Lung (tissue), 12 donors: ENCODE results near the gene MYO18A. TPM values are rescaled to one million over a fixed set of nuclear protein-coding genes. Genes with fewer than 3 reads are reported as not detected.
"Not testable (repeated sequence)": the region's sequence is repeated elsewhere in the genome, so short reads cannot be mapped to it uniquely, and the experiment has no call there.

Experiments used
- ATAC-seq: fragments of 200-7000 bp; cut with Tn5 transposase; one replicate; pipeline ENCODE4 v1.9.1; 2020; ENCODE audit warnings: moderate number of reproducible peaks; ENCODE audit not compliant: insufficient read depth, low FRiP score
- DNase-seq, 3 donors: peaks; one replicate each; pipeline ENCODE4 v3.0.0-alpha.2; 2013 to 2017
- H3K27ac ChIP-seq, 2 donors: one replicate each; pipeline ENCODE4 v1.5.1; 2013; ENCODE audit warnings: mild to moderate bottlenecking in 2 of 2, moderate library complexity in 2 of 2, control low read depth in 1 of 2, inconsistent platforms in 1 of 2, low read depth in 1 of 2, low read length in 1 of 2
- H3K27me3 ChIP-seq, 3 donors: one replicate each; pipeline ENCODE4 v1.5.1; 2013; ENCODE audit warnings: low read length in 2 of 3; ENCODE audit not compliant: control insufficient read depth in 3 of 3, insufficient read depth in 3 of 3
- H3K36me3 ChIP-seq, 4 donors: one replicate each; pipeline ENCODE4 v1.5.1; 2013; ENCODE audit warnings: low read length in 4 of 4, mild to moderate bottlenecking in 1 of 4, moderate library complexity in 1 of 4; ENCODE audit not compliant: control insufficient read depth in 4 of 4, insufficient read depth in 4 of 4
- H3K4me1 ChIP-seq, 5 donors: one replicate each; pipeline ENCODE4 v1.5.1; 2013; ENCODE audit warnings: low read length in 5 of 5, mild to moderate bottlenecking in 2 of 5, moderate library complexity in 1 of 5; ENCODE audit not compliant: control insufficient read depth in 5 of 5, insufficient read depth in 5 of 5
- H3K4me3 ChIP-seq: one replicate; pipeline ENCODE4 v1.5.1; 2013; ENCODE audit warnings: mild to moderate bottlenecking, control low read depth, moderate library complexity
- H3K9ac ChIP-seq, 2 donors: one replicate each; pipeline ENCODE4 v1.5.1; 2013; ENCODE audit warnings: low read length in 2 of 2, control low read depth in 1 of 2; ENCODE audit not compliant: insufficient read depth in 1 of 2
- H3K9me3 ChIP-seq, 4 donors: one replicate each; pipeline ENCODE4 v1.5.1; 2013; ENCODE audit warnings: low read length in 3 of 4, mild to moderate bottlenecking in 1 of 4, moderate library complexity in 1 of 4; ENCODE audit not compliant: control insufficient read depth in 4 of 4, insufficient read depth in 3 of 4
- WGBS, 2 donors: extraction: QIAGEN DNeasy Blood & Tissue Kit; methylation state at CpG; one replicate each; pipeline ENCODE4 v1.1.7; 2013; 5-methylcytosine and 5-hydroxymethylcytosine counted together
- polyA plus RNA-seq, 2 donors: library from polyadenylated mRNA; stranded (reverse); fragments of 200-250 nt; gene quantifications; one replicate each; pipeline ENCODE4 v1.2.1, GENCODE V29; 2013
- total RNA-seq, 2 donors: library from RNA; depleted of rRNA in 1 of 2; stranded (reverse); fragments of >200 nt in 1 of 2; gene quantifications; one replicate each; pipeline ENCODE4 v1.2.1, GENCODE V29; 2014 to 2021
- TF ChIP-seq, protein P1 (sequence below): IDR thresholded peaks from 2 replicates; pipeline ENCODE4 v1.5.1; 2012; ENCODE audit warnings: mild to moderate bottlenecking; ENCODE audit errors: control extremely low read depth, extremely low read depth
- donor health status: control.
- donor health status: control.
- donor health status: Bipolar disorder and iron deficiency.
- donor health status: healthy.
- donor health status: DM: yes; HTN: yes; CAD: no.

MYO18A gene
- total and polyA plus RNA-seq, 4 donors = 19.0 to 65.2 (median 49.3) TPM

DNA sequence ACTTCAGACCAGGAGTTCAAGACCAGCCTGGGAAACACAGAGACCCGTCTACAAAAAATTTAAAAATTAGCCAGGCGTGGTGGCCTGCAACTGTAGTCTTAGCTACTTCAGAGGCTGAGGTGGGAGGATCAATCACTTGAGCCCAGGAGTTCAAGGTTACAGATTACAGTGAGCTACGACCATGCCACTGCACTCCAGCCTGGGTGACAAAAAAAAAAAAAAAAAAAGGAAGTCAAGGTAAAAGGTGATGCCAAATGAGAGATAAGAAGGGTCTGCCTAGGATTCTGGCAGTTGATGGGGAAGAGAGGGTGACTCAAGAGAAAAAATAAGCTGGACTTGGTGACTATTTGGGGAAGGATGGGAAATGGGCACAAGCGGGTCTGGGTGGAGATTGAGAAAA lies 32.5 kb downstream of the MYO18A start:
- H3K27me3 ChIP-seq = no peaks in the 10 kb centered on the region
- ATAC-seq (no peak), DNase-seq (no peak)
- H3K9me3 ChIP-seq = no peaks in the 10 kb centered on the region
- H3K9ac ChIP-seq = no peak overlapping the region
- TF ChIP-seq, protein P1, sequence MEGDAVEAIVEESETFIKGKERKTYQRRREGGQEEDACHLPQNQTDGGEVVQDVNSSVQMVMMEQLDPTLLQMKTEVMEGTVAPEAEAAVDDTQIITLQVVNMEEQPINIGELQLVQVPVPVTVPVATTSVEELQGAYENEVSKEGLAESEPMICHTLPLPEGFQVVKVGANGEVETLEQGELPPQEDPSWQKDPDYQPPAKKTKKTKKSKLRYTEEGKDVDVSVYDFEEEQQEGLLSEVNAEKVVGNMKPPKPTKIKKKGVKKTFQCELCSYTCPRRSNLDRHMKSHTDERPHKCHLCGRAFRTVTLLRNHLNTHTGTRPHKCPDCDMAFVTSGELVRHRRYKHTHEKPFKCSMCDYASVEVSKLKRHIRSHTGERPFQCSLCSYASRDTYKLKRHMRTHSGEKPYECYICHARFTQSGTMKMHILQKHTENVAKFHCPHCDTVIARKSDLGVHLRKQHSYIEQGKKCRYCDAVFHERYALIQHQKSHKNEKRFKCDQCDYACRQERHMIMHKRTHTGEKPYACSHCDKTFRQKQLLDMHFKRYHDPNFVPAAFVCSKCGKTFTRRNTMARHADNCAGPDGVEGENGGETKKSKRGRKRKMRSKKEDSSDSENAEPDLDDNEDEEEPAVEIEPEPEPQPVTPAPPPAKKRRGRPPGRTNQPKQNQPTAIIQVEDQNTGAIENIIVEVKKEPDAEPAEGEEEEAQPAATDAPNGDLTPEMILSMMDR = no peak
- peaks cover 2 to 24% (median 21%) of the 10 kb centered on the region in 5 donors for H3K4me1 ChIP-seq
- H3K4me3 ChIP-seq = no peak overlapping the region
- 71 to 82% methylated on average over 4 of the region's 4 CpGs for WGBS, 2 donors
- H3K36me3 ChIP-seq = no peaks in the 10 kb centered on the region
- H3K27ac ChIP-seq = peak overlapping the region in 1 of 2 donors; percentile 17

DNA sequence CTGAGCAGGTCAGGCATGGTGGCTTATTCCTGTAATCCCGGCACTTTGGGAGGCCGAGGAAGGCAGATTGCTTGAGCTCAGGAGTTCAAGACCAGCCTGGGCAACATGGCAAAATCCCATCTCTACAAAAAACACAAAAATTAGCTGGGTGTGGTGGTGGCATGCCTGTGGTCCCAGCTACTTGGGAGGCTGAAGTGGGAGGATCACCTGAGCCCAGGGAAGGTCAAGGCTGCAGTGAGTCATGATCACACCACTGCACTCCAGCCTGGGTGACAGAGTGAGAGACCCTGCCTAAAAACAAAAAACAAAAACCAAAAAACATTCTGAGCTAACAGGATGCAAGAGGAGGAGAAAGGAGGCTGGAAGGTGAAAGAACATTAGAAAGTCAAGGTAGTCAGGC lies 33.0 kb downstream of the MYO18A start:
- H3K9ac ChIP-seq, DNase-seq, H3K27me3 ChIP-seq, H3K4me3 ChIP-seq, H3K9me3 ChIP-seq, H3K36me3 ChIP-seq, ATAC-seq: not testable (repeated sequence)
- Histone ChIP-seq H3K27ac (peak overlapping the region in 1 of 2 donors; percentile 17), H3K4me1 (peaks cover 2 to 24% (median 21%) of the 10 kb centered on the region in 5 donors)
- 82 to 100% methylated on average over 2 of the region's 2 CpGs for WGBS, 2 donors

DNA sequence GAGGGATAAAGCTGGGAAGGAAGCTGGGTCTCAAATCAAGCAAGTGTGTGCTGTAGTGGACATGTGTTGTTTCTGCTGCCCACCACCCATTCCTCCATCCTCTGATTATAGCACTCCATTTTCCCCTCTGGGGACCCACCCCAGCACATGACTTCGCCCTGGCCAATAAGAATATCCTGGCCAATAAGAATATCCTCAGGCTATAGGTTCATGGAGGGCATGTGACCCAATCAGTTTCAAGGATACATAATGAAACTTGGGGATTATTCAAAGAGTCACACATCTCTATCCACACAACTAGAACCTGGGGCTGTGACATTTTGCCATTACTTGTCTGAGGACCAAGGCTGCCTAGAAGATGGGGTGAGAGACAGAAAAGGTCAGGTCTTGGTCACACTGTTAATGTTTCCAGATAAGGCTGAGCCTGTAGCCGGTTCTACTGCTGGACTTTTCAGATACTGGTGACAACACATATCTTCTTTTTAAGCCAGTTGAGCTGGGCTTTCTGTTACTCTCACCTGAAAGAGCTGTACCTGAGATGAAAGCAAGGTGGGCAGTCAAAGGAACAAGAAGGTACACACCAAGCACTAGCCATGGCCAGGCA lies 33.7 kb downstream of the MYO18A start:
- no peak overlapping the region for H3K27ac ChIP-seq
- H3K4me1 ChIP-seq = peaks cover 4 to 24% (median 21%) of the 10 kb centered on the region in 5 donors
- no peaks in the 10 kb centered on the region for H3K27me3 ChIP-seq
- no peak overlapping the region for H3K4me3 ChIP-seq
- WGBS, 2 donors = 83 to 94% methylated on average over 2 of the region's 2 CpGs
- no peaks in the 10 kb centered on the region for H3K36me3 ChIP-seq
- no peak overlapping the region for H3K9ac ChIP-seq
- TF ChIP-seq, protein P1 = no peak
- no peak for ATAC-seq
- no peaks in the 10 kb centered on the region for H3K9me3 ChIP-seq
- no peak for DNase-seq

DNA sequence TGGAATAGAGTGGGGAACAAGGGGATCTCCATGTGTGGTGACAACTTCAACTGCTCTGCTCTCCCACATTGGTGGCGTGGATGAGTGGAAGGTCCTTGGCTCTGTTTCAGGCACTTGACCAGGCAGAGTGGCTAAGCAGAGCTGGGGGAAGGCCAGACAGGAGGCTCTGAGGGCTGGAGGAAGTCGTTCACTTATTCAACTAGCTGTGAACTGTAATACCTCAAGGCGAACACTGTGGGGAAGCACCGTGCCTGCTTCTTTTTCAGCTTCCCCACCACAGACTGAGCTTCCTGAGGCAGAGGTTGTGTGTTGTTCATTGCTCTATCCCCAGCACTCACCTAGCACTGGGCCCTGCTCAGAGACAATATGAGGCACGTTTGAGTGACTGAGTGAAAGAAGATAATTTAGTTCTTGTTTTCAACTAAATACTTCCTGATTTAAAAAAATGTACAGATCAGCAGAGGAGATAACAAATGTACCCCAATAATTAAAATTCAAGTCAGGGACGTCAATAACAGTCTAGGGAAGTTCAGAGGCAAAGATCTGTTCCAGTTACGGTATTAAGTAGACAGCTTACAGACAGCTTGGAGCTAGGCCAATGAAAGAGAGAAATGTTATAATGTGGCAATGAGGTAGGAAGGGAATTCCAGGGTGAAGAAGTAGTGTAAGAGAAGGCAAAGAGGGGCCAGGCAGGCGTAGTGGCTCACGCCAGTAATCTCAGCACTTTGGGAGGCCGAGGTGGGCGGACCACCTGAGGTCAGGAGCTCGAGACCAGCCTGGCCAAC lies 34.7 kb downstream of the MYO18A start:
- TF ChIP-seq, protein P1 = peak; percentile 39
- no peaks in the 10 kb centered on the region for H3K36me3 ChIP-seq
- H3K27me3 ChIP-seq = no peaks in the 10 kb centered on the region
- peaks cover 9 to 34% (median 28%) of the 10 kb centered on the region in 5 donors for H3K4me1 ChIP-seq
- H3K4me3 ChIP-seq = no peak overlapping the region
- H3K9ac ChIP-seq = no peak overlapping the region
- DNase-seq (peak; percentile 63 to 83 (median 72)), ATAC-seq (peak; percentile 27)
- peak overlapping the region; percentile 25 to 73 for H3K27ac ChIP-seq
- 29 to 34% methylated on average over 12 of the region's 12 CpGs for WGBS, 2 donors
- H3K9me3 ChIP-seq = peaks cover 0 to 2% (median 0%) of the 10 kb centered on the region in 4 donors
